GM18526 (cell line): ENCODE measurements around the gene UTP11.

Experiments
- POLR2A ChIP-seq: IDR thresholded peaks from 3 replicates; pipeline ENCODE4 v1.6.1; 2011; ENCODE audit not compliant: insufficient read length; ENCODE audit errors: extremely low read depth

Gene UTP11

GRCh38 chr1:38000233-38000528 is 12.4 kb upstream of the UTP11 start:
- TF ChIP-seq POLR2A = no peak

GRCh38 chr1:38000529-38001455 is 11.7 kb upstream of the UTP11 start:
- TF ChIP-seq POLR2A = no peak

GRCh38 chr1:38003261-38004250 is 9.0 kb upstream of the UTP11 start:
- TF ChIP-seq POLR2A = no peak

GRCh38 chr1:38004284-38005108 is 8.0 kb upstream of the UTP11 start:
- TF ChIP-seq POLR2A = no peak

GRCh38 chr1:38005195-38006007 is 7.1 kb upstream of the UTP11 start, which contains the start of gene FHL3:
TSS of gene FHL3 (minus strand) at chr1:38005514. CDS start at chr1:37999412, 6,102 bp downstream.
- peak; percentile 66 for TF ChIP-seq POLR2A

GRCh38 chr1:38006008-38006828 is 6.3 kb upstream of the UTP11 start:
- TF ChIP-seq POLR2A = no peak

GRCh38 chr1:38009088-38009840 is 3.3 kb upstream of the UTP11 start:
- TF ChIP-seq POLR2A = no peak

- TF ChIP-seq POLR2A = no peak
Measured at GRCh38 chr1:38009841-38010180, 2.7 kb upstream of the UTP11 start.

- TF ChIP-seq POLR2A = no peak
Measured at GRCh38 chr1:38013227-38013622, 691 bp downstream of the UTP11 start.

- TF ChIP-seq POLR2A = no peak
Measured at GRCh38 chr1:38014171-38014570, 1.6 kb downstream of the UTP11 start.

- no peak for TF ChIP-seq POLR2A
Measured at GRCh38 chr1:38014724-38015424, 2.3 kb downstream of the UTP11 start.
